ENCODE measurements around the gene SPATA31D1.

Gene SPATA31D1

DNA sequence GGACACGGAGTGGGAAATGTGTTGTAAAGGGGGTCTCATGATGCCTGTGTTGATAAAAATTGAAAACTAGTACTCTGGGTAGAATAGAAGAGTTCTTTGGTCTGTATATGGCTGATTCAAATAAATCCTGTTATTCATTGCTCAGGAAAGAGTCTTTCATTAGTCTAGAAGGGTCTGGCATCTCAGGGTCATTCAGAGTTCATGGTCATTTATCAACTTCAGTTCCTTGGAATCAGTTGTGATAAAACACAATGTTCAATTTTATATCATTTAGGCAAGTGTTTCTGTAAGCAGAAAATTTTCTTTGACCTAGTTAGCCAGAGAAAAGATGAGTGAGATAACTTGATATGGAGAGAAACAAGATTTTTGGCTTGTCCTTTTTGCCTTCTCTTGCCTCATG, 36.3 kb downstream of the SPATA31D1 start:
- no peak for DNase-seq

GRCh38 chr9:82031538-82032280, 43.1 kb downstream of the SPATA31D1 start:
- no peak for DNase-seq

- no peak for DNase-seq
Measured at GRCh38 chr9:82034956-82035731, 46.6 kb downstream of the SPATA31D1 start.

DNA sequence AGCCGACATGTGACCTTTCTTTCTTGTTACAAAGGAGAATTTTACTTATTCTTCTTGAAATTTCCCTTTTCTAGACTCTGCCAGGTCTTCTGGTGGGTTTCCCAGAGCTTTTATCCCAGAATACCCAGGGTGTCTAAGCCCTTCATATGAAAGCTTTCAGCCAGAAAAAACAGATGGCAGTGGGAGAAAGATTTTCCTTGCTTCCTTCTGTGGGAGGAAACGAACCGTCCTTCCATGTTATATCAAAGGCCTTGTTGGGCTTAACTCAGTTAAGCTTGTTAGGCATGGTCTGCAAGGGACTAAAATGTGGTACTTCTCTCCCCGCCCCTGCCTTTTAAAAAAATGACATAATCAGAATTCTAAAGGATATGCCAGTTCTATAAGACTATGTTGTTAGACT, 47.5 kb downstream of the SPATA31D1 start:
- DNase-seq = no peak

DNA sequence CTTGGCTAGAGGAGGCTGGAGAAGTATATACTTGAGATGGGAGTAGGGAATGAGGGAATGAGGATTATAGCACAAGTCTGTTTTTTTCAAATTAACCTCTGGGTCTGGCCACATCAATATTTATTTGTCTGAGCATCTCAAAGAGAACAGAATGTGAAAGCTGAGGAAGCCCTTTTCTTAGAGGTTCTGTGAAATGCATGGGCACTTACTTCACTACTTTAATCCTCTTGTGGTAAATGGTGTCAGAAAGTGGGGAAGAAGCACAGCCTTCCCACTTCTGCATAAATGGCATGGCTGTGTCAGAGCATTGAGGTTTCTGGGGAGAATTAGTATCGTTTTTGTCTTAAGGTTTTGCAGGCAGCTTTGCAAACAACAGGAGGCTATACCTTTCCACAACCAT, 48.6 kb downstream of the SPATA31D1 start:
- no peak for DNase-seq

DNA sequence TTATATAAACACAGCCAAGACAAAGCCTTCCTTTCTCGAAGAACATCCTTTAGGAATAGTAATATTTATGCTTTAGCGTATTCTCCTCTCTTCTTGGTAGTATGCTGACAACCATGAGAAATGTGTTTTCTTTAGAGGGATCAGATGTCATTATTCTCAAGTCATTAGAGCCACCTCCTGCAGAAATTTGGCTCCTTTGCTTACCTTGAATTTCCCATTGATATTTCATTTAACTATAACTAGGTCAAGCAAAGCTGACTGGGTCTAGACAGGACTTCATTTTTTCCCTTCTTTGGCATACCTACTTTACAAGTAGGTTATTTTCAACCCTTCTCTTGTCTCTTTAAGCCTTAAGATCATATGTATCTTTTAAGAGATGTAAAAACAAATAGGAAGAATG, 50.3 kb downstream of the SPATA31D1 start:
- DNase-seq = no peak
